HG02885 (cell line): Measurements from ENCODE around the gene SLC6A14.

ENCODE experiments used
- ATAC-seq: cut with Tn5 transposase; IDR thresholded peaks from one replicate; pipeline ENCODE4 v1.9.1; 2021; ENCODE audit warnings: mild to moderate bottlenecking; ENCODE audit not compliant: unreplicated experiment, poor library complexity

Gene SLC6A14

GRCh38 chrX:116436358-116436816 is at the start of gene SLC6A14:
TSS of gene SLC6A14 (plus strand) at chrX:116436606. CDS start at chrX:116436710, 104 bp downstream.
- ATAC-seq: no peak

GRCh38 chrX:116395752-116396151 is 40.7 kb upstream of the SLC6A14 start:
- ATAC-seq: no peak

- no peak for ATAC-seq
Measured at GRCh38 chrX:116399681-116400080, 36.7 kb upstream of the SLC6A14 start.

GRCh38 chrX:116409219-116409618 is 27.2 kb upstream of the SLC6A14 start:
- no peak for ATAC-seq

GRCh38 chrX:116413273-116413672 is 23.1 kb upstream of the SLC6A14 start:
- ATAC-seq: no peak

GRCh38 chrX:116417214-116417613 is 19.2 kb upstream of the SLC6A14 start:
- ATAC-seq: no peak

GRCh38 chrX:116417968-116418367 is 18.4 kb upstream of the SLC6A14 start:
- ATAC-seq: no peak

GRCh38 chrX:116427978-116428377 is 8.4 kb upstream of the SLC6A14 start:
- ATAC-seq: no peak

GRCh38 chrX:116435597-116435996 is 809 bp upstream of the SLC6A14 start:
- no peak for ATAC-seq

- no peak for ATAC-seq
Measured at GRCh38 chrX:116449156-116449555, 12.8 kb downstream of the SLC6A14 start.

GRCh38 chrX:116462822-116463221 is 26.4 kb downstream of the SLC6A14 start, which contains the start of gene CT83:
TSS of gene CT83 (minus strand) at chrX:116462976. CDS start at chrX:116462856, 120 bp downstream.
- no peak for ATAC-seq

GRCh38 chrX:116480059-116480458 is 43.7 kb downstream of the SLC6A14 start:
- ATAC-seq: no peak

GRCh38 chrX:116490104-116490503 is 53.7 kb downstream of the SLC6A14 start:
- ATAC-seq: no peak

GRCh38 chrX:116493271-116493670 is 56.9 kb downstream of the SLC6A14 start:
- no peak for ATAC-seq

- no peak for ATAC-seq
Measured at GRCh38 chrX:116499780-116500179, 63.4 kb downstream of the SLC6A14 start.
